Measurements from ENCODE around the gene DNAJC18.

GRCh38 chr5:139389701-139390638 is 49.4 kb downstream of the DNAJC18 start, which contains the start of gene MZB1:
- TF ChIP-seq POLR2A (IDR thresholded peaks at IDR 0.05; ENCODE audit: low read depth) (no peak), POLR2AphosphoS5 (IDR thresholded peaks at IDR 0.05) (no peak)

Measured in esophagus muscularis mucosa (tissue), 2 donors.